RWPE1 (cell line): Measurements from ENCODE around the gene CLDND2.

Experiments used
- CTCF ChIA-PET: fragments of 350-600 bp; sonication (Branson Sonifier 250); formaldehyde crosslinking; extraction: SDS; loops from one replicate; lab custom pipeline; 2021; lab: Yijun Ruan, JAX
- POLR2A ChIA-PET: fragments of 400-600 bp; formaldehyde crosslinking; extraction: SDS; loops from one replicate; lab custom pipeline; 2020; ENCODE audit warnings: antibody characterized with exemption; ENCODE audit not compliant: low non-redundant PET; lab: Yijun Ruan, JAX
- DNase-seq: peaks from one replicate; pipeline ENCODE4 v3.0.0; 2012; ENCODE audit warnings: low spot score
- H3K27ac ChIP-seq: fragments of 450-650 bp; 2 replicates; pipeline ENCODE4 v1.5.1; 2017
- CTCF ChIP-seq: fragments of 450-650 bp; conservative IDR thresholded peaks from 2 replicates; pipeline ENCODE4 v1.5.1; 2017; ENCODE audit warnings: low read depth, mild to moderate bottlenecking

CLDND2 gene

GRCh38 chr19:51333836-51334460 is 34.9 kb downstream of the CLDND2 start:
- ChIA-PET POLR2A (no interaction called here), CTCF (interaction anchor here (0.6 to 0.7 kb wide), 2 partner anchors 46 to 314 kb away, joined by 3 to 9 read pairs; no protein-coding TSS in a partner anchor)
- H3K27ac ChIP-seq: no peak overlapping the region
- TF ChIP-seq CTCF: no peak
- no peak for DNase-seq

GRCh38 chr19:51331716-51332115 is 37.1 kb downstream of the CLDND2 start:
- POLR2A ChIA-PET: no interaction called here
- no peak overlapping the region for H3K27ac ChIP-seq
- DNase-seq: no peak
- TF ChIP-seq CTCF: no peak
- CTCF ChIA-PET: no interaction called here

- POLR2A ChIA-PET: no interaction called here
- no peak for TF ChIP-seq CTCF
- CTCF ChIA-PET: no interaction called here
These were observed 37.6 kb downstream of the CLDND2 start for GRCh38 chr19:51331193-51331592.

GRCh38 chr19:51330366-51330765 is 38.4 kb downstream of the CLDND2 start:
- H3K27ac ChIP-seq: no peak overlapping the region
- ChIA-PET POLR2A (no interaction called here), CTCF (no interaction called here)
- no peak for TF ChIP-seq CTCF
- no peak for DNase-seq

More at GRCh38 chr19:51331193-51331592, 37.6 kb downstream of the CLDND2 start:
- DNase-seq: no peak
- no peak overlapping the region for H3K27ac ChIP-seq

- DNase-seq: no peak
- no peak for TF ChIP-seq CTCF
- CTCF ChIA-PET: no interaction called here
- H3K27ac ChIP-seq: no peak overlapping the region
- POLR2A ChIA-PET: no interaction called here
These were observed 39.4 kb downstream of the CLDND2 start for GRCh38 chr19:51329411-51329810.

- no peak overlapping the region for H3K27ac ChIP-seq
- CTCF ChIA-PET: no interaction called here
- TF ChIP-seq CTCF: peak; percentile 38; the same call in 1 of the 2 replicates
- POLR2A ChIA-PET: no interaction called here
- peak; percentile 75 for DNase-seq
These were observed 41.5 kb downstream of the CLDND2 start for GRCh38 chr19:51327066-51328001.
